H1 (cell line): ENCODE data around the gene ZNRF2. TPM values are rescaled to one million over a fixed set of nuclear protein-coding genes. Genes with fewer than 3 reads are reported as not detected.

ENCODE experiments used
- CHD7 ChIP-seq: fragments of 300-600 bp; sonication (generic); IDR thresholded peaks from 2 replicates; pipeline ENCODE4 v1.7.1; 2012; ENCODE audit warnings: low read length, moderate library complexity, mild to moderate bottlenecking, inconsistent platforms; ENCODE audit not compliant: insufficient replicate concordance
- E2F6 ChIP-seq: IDR thresholded peaks from 2 replicates; pipeline ENCODE4 v1.6.1; 2012; ENCODE audit warnings: inconsistent platforms
- EP300 ChIP-seq, 2 experiments: IDR thresholded peaks; 1 replicate in 1 of 2; 2 replicates in 1 of 2; pipeline ENCODE4 v1.6.1; 2011 to 2012; ENCODE audit warnings: low read depth in 2 of 2, low read length in 2 of 2, mild to moderate bottlenecking in 2 of 2, borderline replicate concordance in 1 of 2, inconsistent platforms in 1 of 2, moderate library complexity in 1 of 2
- POLR2AphosphoS5 ChIP-seq: IDR thresholded peaks from 2 replicates; pipeline ENCODE4 v1.6.1; 2011; ENCODE audit warnings: low read depth, low read length
- RBBP5 ChIP-seq: IDR thresholded peaks from 2 replicates; pipeline ENCODE4 v1.7.1; 2012; ENCODE audit warnings: low read depth, mild to moderate bottlenecking, inconsistent platforms, low read length, moderate library complexity, borderline replicate concordance
- RFX5 ChIP-seq: IDR thresholded peaks from 2 replicates; pipeline ENCODE4 v1.6.1; 2011; ENCODE audit warnings: low read depth, low read length, improper control_type of control experiment, borderline replicate concordance
- TCF12 ChIP-seq: IDR thresholded peaks from 2 replicates; pipeline ENCODE4 v1.6.1; 2011; ENCODE audit warnings: low read depth, mild to moderate bottlenecking, low read length
- polyA plus RNA-seq, 7 experiments: library from polyadenylated mRNA; depleted of rRNA in 3 of 7; stranded (reverse) in 5 of 7; unstranded in 2 of 7; fragments of >200 nt in 5 of 7; fragments of 200-250 nt in 2 of 7; gene quantifications; 1 replicate in 5 of 7; 2 replicates in 1 of 7; 4 replicates in 1 of 7; pipeline versions ENCODE4 v1.2.1 to v1.2.3, GENCODE V29; 2011 to 2013; ENCODE audit warnings: missing spikeins in 2 of 7, mixed read lengths in 2 of 7
- total RNA-seq: library from RNA; stranded (reverse); fragmentation: NEBNext Ultra II Directional; extraction: Animal tissue kit (Norgen Biotek cat#: 25700); gene quantifications from 2 replicates; pipeline ENCODE4 v1.2.1, GENCODE V29; 2021

The ZNRF2 gene
- total and polyA plus RNA-seq, 2 of the 8 experiments (the other 6 are each of a cell fraction or from before 2014, with no cell fraction given): 2.9 to 16.2 TPM

DNA sequence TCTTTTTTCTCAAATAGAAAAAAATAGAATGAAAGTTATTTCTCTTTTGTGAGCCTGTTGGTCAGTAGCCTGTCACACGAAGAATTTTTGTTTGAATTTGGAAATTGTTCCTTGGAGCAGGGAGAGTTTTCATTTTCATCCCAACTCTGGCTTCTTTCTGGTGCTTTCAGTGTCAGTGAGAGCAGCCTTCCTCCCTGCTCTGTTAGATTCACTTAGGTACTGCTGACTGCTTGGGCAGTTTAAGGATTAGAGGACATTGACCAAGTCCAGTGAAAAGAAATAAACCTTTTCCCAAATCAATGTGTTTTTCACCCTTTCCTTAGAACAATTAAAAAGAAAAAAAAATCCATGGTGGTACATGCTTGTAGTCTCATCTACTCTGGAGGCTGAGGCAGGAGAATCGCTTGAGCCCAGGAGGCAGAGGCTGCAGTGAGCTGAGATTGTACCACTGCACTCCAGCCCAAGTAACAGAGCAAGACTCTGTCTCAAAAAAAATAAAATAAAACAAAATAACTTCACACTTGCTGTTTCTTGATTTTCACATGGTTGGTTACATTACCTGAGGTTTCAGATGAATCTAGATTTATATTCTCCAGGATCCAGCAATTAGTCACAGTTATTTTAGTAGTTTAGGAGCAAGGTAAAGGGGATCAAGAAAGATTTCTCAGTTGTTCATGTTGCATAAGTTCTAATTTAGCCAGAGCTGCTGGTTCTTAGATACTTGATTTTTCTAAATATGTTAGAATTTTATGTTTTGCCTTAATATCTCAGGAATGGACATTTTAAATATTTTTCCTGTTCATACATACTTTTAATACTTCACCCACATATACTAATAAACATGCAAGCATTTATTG lies 63.1 kb downstream of the ZNRF2 start (continued):
- TF ChIP-seq CHD7 (no peak), E2F6 (no peak), POLR2AphosphoS5 (no peak), TCF12 (no peak), RBBP5 (no peak), EP300 (IDR thresholded peaks at IDR 0.05; ENCODE audit: borderline replicate concordance in 1 of 2, low read depth in 2 of 2, low read length in 2 of 2) (no peak), RFX5 (no peak)
